NCI-H2171 treated with DMSO at 0.1 percent for 48 hours (cell line): ENCODE measurements around the gene PITPNM3.
A peak's percentile ranks its signal among the peaks of the same experiment; 100 is the strongest.

ENCODE experiments used
- DNase-seq: peaks from one replicate; lab custom pipeline; 2025; lab: John Stamatoyannopoulos, UW

Gene PITPNM3

DNA sequence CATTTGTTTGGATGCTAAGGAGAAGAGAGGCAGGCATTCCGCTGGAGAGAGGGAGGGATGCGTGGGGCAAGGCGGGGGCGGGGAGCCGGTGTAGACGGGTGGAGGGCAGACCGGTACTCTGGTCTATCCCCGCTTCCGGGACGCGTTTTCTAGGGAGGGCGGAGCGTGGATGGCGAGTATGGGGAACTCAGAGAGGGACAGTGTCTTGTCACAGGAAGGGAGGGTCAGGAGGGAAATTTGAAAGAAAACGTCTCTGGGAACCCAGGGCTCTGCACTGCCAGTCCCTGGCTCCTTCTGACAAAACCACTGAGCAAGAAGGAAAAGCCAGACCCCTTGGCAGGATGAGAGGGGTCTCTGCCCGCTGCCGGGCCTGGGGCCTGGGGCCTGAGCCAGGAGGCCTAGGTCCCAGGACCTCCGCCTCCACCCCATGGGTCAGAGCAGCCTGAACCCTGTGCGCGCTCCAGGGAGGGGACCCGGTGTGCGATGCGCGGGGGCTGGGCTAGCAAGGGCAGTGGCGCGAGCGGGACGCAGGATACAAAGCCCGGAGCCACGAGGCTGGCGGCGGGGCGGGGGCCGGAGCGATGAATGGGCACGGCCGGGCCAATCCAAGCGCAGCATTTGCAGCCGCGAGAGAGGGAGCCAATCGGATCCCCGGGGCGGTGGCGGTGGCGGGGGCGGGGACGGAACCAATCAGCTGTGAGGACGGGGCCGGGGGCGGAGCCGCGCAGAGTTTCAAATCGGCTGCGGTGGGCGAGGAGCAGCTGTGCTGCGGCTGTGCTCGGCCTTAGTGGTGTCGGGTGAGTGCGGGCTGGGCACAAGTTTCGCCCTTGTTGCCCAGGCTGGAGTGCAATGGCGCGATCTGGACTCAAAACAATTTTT is 112.4 kb downstream of the PITPNM3 start, which contains the start of gene PIMREG:
Gene PIMREG (plus strand): TSS at position 764 of the 879 bp plus-strand sequence. CDS start 656 bp downstream, outside the sequence.
- DNase-seq: peak; percentile 93

DNA sequence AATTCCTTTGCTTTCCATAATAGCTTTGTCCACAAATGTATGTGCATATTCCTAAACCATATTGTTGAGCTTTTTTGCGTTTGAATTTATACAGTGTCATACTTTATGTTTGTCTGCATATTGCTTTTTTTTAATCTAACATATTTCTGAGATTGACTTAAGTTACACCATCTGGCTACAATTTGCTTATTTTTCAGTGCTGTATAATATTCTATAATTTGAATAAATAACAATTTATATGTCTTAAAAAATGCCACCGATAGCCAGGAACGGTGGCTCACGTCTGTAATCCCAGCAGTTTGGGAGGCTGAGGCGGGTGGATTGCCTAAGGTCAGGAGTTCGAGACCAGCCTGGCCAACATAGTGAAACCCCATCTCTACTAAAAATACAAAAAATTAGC is 113.6 kb downstream of the PITPNM3 start:
- no peak for DNase-seq

DNA sequence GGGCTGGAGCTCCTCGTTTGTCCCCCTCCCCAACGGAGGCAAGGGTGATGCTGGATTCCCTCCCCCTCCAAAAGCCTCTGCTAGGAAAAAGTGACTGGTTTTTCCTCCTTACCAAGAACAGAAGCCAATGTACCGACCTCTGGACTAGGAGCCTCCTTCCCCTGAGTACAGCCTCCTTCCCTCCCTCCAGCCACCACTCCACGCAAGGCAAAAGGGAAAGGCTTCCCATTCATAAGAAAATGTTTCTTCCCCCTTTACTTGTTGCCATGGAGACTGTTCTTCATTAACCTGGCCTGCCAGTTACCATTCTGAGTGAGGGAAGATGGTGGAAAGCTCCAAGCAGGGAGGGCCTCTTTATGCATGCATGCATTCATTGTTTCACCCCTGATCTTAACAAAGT is 116.4 kb downstream of the PITPNM3 start:
- no peak for DNase-seq

DNA sequence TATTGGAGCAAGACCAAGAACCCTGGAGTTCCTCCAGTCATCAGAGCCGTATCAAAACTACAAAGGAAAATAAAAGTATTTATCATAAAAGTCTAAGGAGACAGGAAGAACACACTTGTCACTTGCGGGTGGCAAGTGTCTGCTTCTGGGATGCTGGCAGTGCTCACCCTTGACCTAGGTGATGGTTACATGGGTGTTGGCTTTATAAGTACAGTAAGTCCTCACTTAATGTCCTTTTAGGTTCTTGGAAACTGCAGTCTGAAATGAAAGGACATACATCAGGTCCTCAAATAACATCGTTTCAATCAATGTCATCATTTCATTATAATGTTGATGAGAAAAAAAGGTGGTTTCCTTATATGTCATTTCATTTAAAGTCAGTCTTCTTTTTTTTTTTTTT is 118.4 kb downstream of the PITPNM3 start:
- no peak for DNase-seq

DNA sequence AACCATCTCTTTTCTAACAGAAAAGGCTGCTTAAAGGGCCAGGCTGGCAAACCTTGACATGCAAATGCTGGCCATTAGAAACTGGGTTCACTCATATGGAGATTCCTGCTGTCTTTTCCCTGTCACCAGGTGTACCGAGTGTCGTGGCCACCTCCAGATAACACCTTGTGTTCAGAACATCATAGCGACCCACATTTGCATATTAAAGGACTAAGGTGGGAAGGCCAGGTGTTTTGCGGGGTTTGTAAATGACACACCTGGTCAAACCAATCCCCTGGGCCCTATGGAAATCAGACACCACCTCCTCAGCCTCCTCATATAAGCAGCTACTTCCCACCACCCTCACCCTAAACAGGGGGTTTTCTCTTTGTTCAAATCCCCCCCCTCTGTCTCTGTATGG is 118.9 kb downstream of the PITPNM3 start:
- peak; percentile 26 for DNase-seq

DNA sequence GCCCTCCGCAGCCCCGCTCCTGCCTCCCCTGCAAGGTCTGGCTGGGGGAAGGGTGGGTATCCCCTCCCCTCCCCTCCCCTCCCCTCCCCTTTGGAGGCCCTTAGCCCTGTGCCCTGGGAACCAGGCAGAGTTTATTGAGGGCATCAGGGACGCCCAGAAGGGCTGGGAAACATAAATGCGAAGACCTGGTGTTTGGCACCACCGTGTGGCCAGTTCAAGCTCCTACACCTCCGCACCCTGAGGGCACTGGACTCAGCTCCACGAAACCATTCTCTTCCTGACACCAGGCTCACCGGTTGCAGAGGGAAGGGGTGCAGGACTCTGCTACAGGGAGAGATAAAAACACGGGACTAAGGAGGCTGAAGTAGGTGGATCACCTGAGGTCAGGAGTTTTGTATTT is 120.4 kb downstream of the PITPNM3 start:
- DNase-seq: peak; percentile 64

DNA sequence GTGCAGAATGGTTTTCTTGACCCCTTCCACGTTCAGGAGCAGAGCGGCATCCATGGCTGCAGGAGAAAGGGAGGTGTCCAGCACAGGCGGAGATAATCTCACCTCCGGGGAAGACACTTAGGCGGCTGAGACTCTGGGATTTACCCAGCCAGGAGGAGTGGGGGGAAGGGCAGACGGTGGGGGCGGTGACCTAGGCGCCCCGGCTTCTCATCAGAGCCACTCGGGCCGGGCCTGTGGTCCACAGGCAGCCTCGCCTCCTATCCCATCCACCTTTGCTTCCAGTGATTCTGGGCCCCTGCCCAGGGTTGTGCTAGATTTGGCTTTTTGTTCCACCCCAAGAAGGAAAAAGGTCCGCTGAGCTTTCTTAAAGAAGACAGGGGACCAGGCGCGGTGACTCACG is 121.3 kb downstream of the PITPNM3 start, which contains the start of gene AIPL1:
Gene AIPL1 (minus strand): TSS at position 71 of the 400 bp plus-strand sequence. CDS start 17 bp downstream, at position 54.
- DNase-seq: no peak

DNA sequence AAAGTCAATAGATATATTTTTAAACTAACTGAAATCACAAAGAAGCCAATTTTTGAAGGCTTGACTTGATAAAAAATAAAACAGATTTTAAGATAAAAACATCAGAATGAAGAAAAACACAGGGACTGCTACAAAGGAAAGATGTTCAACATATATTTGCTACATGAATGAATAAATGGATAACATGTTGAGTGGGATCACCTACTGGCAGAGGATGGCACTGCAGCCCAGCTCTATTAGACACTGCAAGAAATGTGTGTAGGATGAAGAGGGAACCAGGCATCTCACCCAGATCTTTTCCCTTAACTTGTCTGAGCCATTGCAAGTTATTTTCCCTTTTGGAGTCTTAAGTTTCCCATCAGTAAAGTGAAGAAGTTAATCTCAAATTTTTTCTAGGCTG is 125.6 kb downstream of the PITPNM3 start:
- no peak for DNase-seq

DNA sequence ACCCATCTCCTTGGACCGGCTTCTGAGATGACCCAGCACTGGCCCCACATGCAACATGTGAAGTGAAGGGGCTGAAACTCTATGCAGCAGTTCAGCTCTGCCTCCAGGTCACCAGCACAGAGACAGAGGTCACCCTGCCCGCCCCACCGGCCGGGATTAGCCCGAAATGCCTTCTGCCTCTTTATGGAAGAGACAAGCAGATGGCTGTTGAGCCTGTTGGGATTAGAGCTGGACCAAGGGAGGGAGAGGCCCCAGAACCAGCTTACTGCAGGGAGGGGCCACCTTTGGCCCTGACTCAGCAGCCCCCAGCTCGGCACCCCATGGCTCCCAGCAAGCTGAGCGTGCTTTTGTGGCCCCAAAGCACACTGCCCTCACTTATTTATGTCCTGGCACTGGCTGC is 127.1 kb downstream of the PITPNM3 start:
- no peak for DNase-seq

DNA sequence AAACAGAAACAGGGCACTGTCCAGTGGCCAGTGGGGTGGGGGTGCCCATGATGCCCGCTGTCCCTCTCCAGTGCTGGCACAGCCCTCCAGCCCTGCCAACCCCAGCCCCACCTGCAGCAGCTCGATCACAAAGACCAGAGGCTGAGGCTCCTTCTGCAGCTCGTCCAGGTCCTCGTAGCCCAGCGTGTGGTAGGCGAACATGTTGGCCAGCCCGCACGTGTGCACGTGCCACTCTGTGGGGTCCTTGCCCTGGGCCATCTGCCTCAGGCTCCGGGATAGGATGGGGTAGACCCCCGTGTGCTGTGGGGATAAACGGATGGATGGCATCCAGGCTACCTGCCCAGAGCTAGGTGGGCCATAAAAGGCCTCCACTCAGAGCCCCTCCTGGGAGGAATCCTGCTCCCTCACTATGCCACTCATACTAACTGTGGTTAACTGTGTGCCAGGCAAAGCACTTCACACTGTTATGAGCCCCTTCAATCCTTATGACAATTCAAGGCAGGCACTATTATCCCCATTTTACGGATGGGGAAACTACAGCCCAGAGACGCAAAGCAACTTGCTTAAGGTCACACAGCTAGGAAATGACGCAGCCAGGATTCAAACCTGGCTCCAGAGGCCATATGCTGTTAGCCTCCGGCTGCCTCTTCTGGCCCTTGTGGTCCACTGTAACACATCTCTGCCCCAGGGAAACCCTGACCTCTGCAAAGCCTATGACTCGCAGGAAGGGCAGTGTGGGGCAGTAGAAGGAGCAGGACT is 128.0 kb downstream of the PITPNM3 start:
- DNase-seq: no peak

DNA sequence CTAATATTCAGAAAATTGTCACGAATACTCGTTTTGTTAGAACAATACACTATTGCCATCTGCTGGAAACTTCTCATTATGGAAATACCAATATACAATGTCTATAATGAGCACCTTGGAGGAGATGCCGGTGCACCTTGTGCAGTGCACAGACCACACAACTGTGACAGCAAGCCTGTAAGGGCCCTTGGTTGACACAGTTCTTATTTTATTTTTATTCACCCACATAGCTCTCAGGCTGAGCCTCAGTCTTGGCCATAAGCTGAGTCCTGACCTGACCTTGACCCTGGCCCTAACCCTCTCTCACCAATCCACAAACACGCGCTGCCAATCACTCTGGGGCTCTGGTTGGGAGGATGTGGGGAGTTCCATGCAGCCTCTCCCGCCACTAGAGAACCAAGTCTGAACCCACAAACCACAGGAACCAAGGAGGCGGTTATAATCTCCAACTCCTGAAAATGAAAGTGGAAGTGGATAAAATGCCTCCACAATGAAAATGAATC is 129.0 kb downstream of the PITPNM3 start:
- no peak for DNase-seq

DNA sequence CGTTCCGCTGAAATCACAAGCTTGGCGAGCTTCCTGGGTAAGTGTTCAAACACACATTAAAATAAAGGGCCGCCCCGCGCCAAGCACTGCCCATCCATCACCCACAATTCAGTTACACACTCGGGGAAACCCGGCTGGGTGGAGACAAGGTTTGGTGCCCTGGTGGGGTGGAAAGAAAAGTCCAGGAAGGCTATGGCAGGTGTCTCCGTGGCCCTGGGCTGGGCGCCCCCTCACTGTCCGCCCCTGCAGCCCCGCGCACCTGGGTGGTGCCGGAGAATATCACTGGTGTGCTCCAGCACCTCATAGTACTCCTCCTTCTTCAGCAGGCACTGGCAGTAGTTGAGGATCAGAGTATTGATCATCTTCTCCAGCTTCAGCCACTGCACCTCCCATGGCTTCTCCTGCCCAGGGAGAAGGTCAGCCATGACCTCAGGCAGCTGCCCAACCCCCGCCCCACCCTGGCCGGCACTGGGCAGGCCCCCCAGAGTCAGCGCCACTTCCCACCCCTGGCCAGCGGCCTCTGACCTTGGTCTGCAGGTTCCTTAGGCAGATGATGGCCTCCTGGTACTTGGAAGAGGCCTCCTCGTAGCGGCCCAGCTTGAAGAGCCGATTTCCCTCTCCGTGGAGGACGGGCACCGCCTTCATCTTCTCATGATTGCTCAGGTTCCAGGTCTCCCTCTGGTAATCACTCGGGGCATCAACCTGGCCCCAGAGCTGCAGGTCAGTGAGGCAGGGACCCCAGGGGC is 129.8 kb downstream of the PITPNM3 start:
- no peak for DNase-seq

DNA sequence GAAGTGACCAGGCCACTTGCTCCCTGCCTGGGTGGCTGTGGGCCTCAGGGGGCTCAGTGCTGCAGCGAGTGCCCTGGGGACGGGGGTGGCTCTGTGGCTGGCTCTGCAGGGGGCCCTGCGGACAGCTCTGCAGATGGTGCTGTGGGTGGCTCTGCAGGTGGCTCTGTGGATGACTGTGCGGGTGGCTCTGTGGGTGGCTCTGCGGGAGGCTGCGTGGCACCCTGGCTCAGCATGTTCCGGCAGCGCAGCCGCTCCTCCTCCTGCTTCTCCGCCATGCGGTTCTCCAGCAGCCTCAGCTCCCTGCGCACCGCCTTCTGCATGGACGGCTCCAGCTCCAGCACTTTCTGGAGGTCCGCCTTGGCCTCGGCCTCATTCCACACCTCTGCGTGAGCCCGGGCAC is 130.9 kb downstream of the PITPNM3 start:
- DNase-seq: no peak

DNA sequence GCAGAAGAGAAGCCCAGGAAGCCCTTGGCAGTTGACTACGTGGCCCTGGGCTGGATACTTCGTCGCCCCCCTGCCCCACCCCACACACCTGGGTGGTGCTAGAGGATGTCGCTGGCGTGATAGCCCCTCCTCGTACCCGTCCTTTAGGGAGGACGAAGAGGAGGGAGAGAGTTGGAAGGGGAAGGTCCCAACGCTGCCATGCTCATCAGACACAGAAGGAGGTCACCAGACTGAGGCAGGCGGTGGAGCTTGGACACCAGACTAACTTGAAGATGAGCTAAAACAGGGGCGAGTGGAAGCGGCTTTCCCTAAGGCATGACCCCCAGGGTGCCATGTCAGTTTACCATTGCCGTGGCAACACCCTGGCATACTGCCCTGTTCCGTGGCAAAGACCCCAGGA is 132.4 kb downstream of the PITPNM3 start:
- no peak for DNase-seq

DNA sequence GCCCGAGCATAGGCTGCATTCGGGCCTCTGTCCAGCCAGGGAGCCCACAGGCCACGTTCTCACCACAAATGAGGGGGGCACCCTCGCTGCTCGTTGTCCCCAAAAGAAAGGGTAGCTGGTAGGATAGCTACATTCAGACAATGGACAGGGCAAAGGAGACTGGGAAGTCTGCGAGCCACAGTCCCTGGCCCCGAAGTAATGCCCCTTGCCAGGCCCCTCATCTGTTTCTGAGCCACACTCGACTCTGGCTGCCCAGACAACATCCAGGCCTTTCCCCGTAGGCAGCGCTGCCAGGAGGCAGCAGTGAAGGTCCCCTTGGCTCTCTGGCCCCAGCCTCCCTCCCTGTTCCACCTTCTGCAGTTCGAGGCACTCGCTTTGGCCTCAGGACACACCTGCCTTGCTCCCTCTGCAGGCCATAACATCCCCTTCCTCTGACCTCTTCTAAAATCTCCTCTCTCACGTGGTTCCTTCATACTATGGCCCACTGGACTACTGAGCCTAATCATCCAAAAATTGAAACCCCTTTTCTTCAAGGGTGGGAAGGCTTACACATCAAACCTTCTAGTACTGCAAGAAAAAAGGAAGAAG is 133.6 kb downstream of the PITPNM3 start:
- DNase-seq: no peak

DNA sequence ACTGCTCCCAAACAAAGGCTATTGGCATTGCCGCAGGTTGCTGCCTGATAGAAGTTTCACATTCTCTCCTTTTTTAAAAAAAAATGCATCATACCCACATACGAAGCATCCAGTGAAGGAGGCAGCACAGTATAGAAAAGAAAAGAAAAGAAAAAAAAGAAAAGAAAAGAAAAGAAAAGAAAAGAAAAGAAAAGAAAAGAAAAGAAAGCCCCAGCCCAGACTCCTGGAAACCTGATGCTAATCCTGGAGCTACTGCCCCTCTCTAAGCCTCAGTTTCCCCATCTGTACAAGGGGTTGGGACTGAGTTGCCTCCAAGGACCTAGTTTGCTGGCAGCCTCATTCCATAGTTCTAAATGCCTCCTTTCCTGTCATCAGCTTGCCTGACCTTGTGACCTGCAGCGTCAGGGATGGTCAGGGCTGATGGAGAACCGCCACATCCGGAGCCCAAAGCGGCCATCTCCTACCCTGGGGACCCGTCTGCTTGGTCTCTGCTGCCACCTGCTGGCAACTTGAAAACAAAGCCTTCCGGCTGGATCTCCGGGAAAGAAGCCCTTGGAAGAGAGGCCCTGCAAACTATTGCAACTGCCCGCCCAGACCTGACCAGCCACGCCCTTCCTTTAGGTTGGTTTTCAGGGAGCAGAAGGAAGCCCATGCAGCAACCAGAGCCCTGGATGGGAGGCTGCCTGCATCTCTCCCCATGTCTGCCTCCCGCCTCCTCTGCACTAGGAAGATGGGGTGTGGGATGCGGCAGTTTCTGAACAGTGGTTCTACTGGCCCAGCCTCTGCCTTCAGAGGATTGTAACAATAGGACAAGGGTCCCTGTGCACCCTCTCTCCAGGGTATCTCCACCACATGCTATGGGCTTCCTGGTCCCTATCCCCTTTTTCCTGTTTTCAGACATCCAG is 134.4 kb downstream of the PITPNM3 start:
- DNase-seq: peak; percentile 65

DNA sequence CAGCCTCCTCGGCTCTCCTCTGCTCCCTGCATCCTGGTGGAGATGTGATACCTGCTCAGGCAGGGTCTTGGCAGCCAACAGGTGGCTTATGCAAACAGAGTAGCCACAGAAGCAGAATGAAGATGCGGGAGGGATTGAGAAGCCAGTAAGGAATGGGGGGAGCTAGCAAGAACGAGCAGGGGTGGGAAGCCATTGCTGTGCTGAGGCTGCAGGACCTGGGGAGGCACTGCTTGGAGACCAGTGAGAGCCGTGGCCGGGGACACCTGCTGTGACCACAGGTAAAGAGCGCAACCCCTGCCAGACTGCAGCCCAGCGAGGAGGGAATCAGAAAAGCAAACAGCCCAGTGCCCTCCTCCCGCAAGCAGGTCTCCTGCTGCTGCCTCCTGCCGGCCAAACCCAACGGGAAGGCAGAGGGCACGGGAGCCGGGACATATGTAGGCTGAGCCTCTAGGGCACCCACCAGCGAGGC is 136.1 kb downstream of the PITPNM3 start:
- DNase-seq: no peak

DNA sequence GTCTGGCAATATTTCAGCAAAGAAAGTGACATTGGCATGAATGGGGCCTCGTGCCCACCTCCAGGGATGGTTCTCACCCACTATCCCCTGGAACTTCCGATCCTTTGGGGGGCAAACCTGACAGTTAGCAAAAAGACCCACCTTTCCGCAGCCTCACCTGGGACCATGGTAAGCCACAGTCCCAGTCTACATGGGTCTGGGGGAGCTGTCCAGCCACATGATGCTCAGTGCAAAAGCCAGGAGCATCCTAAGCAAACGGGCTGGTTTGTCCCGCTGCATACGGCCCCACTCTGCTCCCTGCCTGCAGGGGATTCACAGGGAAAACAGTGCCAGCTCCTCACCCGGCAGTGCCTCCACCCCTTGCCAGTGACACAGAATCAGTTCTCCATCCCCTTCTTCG is 140.7 kb downstream of the PITPNM3 start:
- no peak for DNase-seq

DNA sequence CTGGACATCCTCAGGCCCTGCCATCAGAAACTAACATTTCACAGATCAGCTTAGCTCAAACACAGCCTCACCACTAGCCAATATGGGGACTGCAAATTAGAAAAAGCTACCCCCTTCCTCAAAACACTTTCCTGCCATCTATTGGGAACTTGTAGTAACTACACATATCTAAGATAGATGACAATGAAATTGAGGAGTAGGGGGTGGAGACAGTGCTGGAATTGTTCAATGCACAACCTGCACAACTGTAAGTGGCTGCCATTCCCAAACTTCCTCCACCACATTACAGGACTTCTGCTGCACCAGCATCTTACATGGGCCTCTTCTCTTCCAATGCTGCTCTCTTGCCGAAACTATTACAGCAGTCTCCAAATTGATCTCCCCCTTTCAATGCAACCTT is 143.3 kb downstream of the PITPNM3 start:
- DNase-seq: peak; percentile 63

DNA sequence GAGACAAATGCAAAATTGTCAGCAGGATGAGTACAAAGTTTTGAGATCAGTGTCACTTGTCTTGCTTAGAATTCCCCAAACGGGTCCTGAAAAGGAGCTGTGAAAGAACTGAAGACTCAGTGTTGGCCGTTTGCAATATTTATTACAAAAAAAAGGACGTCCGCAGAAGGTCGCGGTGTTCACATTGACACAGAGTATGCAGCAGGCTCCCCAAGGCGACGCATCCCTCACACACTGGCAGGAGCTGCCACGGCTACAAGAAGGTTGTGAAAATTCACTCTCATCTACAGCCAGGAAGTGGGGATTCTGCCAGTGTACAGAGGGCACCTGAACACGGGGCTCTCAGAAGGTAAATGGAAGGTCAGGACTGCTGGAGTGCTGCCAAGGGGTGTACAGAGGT is 147.6 kb downstream of the PITPNM3 start:
- DNase-seq: no peak

DNA sequence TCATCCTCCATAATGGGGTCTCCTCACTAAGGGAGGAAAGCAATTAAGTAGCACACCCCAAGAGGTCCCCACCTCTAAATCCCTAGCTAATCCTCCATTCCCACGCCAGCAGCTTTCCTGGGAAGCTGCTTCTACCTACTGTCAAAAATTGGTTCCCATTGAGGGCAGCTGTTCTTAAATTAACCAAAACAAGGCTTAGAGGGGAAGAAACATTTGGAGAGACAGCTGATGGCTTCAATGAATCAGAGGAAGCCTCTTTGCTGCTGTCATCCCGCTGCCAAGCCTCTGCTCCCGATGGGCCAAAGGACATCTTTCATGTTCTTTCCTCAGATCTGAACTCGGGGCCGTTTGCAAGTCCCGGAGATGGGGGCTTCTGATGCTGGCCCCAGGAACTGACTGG is 148.1 kb downstream of the PITPNM3 start:
- DNase-seq: no peak
